ENCODE data around the gene POLR2I. TPM values are rescaled to one million over a fixed set of nuclear protein-coding genes. Genes with fewer than 3 reads are reported as not detected.

POLR2I gene
- total RNA-seq, 1 experiment from 2014 or later: 165 TPM

DNA sequence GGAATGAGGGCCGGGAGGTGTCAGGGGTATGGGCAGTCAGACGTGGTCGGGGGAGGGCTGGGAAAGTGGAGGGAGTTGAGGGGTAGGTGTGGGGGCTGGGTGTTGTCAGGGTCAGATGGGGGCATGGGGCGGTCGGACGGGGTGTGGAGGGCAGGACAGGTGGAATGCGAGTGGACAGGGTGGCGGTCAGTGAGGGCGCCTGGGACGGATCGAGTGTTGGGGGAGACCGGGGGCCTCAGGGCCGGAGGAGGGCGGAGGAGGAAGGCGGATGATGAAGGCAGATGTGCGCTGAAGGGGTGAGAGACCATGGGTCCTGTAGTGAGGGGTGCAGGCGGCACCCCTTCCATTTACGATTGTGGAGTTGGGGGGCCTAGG, 6.3 kb upstream of the POLR2I start:
- no peak for ATAC-seq

DNA sequence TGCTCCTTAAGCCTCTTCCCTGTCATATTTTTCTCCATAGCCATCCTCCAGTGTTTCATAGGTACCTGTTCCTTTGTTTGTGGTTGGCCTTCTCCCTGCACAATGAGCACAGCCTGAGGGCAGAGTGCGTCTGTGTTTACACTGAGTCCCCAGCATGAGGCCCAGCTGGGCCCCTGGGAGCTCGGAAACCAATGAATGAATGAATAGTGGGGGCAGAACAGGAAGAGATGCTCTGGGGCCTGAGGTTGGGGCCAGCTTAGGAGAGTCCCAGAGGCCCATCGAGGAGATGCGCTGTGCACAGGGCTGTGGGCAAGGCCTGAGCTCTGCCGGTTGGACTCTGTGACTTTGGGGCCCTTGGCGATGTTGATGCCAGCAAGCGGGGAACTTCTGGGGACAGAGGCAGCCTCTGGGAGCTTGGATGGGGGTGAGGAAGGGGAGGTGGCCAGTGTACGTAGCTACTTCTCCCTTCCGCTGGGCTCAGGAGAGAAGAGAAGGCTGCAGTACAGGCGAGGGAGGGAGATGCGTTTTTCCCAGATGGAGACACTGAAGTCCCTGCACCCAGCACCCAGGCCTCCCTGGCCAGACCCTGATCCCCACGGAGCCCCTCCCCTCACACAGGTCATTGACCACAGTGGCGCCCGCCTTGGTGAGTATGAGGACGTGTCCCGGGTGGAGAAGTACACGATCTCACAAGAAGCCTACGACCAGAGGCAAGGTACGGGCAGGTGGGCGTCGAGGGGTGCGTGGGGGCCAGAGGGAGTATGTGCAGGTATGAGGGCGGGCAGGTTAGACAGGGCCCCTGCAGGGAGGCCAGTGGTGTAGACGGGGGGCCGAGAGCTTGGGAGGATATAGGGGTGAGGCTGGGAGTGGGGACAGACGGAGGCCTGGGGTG, 5.7 kb upstream of the POLR2I start:
- H3K36me3 Mint-ChIP-seq: peaks cover 43% of the 10 kb centered on the region
- no peaks in the 10 kb centered on the region for H3K9me3 Mint-ChIP-seq
- DNase-seq (ENCODE audit: low spot score) (no peak), ATAC-seq (no peak)
- H3K4me3 Mint-ChIP-seq: 0 out of 2 replicates have a peak overlapping the region, but pooled peaks have one; percentile 18
- H3K4me1 Mint-ChIP-seq: peaks cover 18% of the 10 kb centered on the region
- no peaks in the 10 kb centered on the region for H3K27me3 Mint-ChIP-seq (ENCODE audit: low read depth)
- H3K27ac Mint-ChIP-seq: peak overlapping the region; percentile 42
- POLR2A ChIA-PET: interaction anchor here (0.5 kb wide), 1 partner anchor 188 kb away, joined by 3 read pairs; no protein-coding TSS in a partner anchor
- CTCF ChIA-PET: interaction anchor here (0.6 kb wide), 1 partner anchor 527 kb away, joined by 3 read pairs; no protein-coding TSS in a partner anchor
- TF ChIP-seq, protein P1, sequence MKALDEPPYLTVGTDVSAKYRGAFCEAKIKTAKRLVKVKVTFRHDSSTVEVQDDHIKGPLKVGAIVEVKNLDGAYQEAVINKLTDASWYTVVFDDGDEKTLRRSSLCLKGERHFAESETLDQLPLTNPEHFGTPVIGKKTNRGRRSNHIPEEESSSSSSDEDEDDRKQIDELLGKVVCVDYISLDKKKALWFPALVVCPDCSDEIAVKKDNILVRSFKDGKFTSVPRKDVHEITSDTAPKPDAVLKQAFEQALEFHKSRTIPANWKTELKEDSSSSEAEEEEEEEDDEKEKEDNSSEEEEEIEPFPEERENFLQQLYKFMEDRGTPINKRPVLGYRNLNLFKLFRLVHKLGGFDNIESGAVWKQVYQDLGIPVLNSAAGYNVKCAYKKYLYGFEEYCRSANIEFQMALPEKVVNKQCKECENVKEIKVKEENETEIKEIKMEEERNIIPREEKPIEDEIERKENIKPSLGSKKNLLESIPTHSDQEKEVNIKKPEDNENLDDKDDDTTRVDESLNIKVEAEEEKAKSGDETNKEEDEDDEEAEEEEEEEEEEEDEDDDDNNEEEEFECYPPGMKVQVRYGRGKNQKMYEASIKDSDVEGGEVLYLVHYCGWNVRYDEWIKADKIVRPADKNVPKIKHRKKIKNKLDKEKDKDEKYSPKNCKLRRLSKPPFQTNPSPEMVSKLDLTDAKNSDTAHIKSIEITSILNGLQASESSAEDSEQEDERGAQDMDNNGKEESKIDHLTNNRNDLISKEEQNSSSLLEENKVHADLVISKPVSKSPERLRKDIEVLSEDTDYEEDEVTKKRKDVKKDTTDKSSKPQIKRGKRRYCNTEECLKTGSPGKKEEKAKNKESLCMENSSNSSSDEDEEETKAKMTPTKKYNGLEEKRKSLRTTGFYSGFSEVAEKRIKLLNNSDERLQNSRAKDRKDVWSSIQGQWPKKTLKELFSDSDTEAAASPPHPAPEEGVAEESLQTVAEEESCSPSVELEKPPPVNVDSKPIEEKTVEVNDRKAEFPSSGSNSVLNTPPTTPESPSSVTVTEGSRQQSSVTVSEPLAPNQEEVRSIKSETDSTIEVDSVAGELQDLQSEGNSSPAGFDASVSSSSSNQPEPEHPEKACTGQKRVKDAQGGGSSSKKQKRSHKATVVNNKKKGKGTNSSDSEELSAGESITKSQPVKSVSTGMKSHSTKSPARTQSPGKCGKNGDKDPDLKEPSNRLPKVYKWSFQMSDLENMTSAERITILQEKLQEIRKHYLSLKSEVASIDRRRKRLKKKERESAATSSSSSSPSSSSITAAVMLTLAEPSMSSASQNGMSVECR (CRISPR knock-in tag; IDR thresholded peaks at IDR 0.05; ENCODE audit: borderline replicate concordance): no peak
- TF ChIP-seq HMGA2 (CRISPR knock-in tag; IDR thresholded peaks at IDR 0.05) (no peak), ELF4 (CRISPR knock-in tag; IDR thresholded peaks at IDR 0.05; ENCODE audit: low read depth) (no peak), GRHL2 (CRISPR knock-in tag; IDR thresholded peaks at IDR 0.05; ENCODE audit: insufficient replicate concordance, severe bottlenecking) (no peak), GABPB1 (CRISPR knock-in tag; IDR thresholded peaks at IDR 0.05) (peak; percentile 37), SP1 (CRISPR knock-in tag; conservative IDR thresholded peaks at IDR 0.05) (no peak), ZNF423 (CRISPR knock-in tag; IDR thresholded peaks at IDR 0.05) (0 out of 2 replicates have a peak, but pooled peaks have one; percentile 29), SMAD3 (CRISPR knock-in tag; IDR thresholded peaks at IDR 0.05; ENCODE audit: borderline replicate concordance) (no peak), RORB (CRISPR knock-in tag; IDR thresholded peaks at IDR 0.05) (no peak), JUN (CRISPR knock-in tag; IDR thresholded peaks at IDR 0.05) (no peak), SOX15 (CRISPR knock-in tag; IDR thresholded peaks at IDR 0.05) (no peak), RELA (CRISPR knock-in tag; IDR thresholded peaks at IDR 0.05; ENCODE audit: borderline replicate concordance) (no peak)
- TF ChIP-seq, protein P2, sequence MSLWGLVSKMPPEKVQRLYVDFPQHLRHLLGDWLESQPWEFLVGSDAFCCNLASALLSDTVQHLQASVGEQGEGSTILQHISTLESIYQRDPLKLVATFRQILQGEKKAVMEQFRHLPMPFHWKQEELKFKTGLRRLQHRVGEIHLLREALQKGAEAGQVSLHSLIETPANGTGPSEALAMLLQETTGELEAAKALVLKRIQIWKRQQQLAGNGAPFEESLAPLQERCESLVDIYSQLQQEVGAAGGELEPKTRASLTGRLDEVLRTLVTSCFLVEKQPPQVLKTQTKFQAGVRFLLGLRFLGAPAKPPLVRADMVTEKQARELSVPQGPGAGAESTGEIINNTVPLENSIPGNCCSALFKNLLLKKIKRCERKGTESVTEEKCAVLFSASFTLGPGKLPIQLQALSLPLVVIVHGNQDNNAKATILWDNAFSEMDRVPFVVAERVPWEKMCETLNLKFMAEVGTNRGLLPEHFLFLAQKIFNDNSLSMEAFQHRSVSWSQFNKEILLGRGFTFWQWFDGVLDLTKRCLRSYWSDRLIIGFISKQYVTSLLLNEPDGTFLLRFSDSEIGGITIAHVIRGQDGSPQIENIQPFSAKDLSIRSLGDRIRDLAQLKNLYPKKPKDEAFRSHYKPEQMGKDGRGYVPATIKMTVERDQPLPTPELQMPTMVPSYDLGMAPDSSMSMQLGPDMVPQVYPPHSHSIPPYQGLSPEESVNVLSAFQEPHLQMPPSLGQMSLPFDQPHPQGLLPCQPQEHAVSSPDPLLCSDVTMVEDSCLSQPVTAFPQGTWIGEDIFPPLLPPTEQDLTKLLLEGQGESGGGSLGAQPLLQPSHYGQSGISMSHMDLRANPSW (CRISPR knock-in tag; conservative IDR thresholded peaks at IDR 0.05; ENCODE audit: low read depth): no peak
- TF ChIP-seq, protein P3, sequence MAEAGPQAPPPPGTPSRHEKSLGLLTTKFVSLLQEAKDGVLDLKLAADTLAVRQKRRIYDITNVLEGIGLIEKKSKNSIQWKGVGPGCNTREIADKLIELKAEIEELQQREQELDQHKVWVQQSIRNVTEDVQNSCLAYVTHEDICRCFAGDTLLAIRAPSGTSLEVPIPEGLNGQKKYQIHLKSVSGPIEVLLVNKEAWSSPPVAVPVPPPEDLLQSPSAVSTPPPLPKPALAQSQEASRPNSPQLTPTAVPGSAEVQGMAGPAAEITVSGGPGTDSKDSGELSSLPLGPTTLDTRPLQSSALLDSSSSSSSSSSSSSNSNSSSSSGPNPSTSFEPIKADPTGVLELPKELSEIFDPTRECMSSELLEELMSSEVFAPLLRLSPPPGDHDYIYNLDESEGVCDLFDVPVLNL (CRISPR knock-in tag; IDR thresholded peaks at IDR 0.05; ENCODE audit: borderline replicate concordance, low read depth): no peak
- TF ChIP-seq, protein P4, sequence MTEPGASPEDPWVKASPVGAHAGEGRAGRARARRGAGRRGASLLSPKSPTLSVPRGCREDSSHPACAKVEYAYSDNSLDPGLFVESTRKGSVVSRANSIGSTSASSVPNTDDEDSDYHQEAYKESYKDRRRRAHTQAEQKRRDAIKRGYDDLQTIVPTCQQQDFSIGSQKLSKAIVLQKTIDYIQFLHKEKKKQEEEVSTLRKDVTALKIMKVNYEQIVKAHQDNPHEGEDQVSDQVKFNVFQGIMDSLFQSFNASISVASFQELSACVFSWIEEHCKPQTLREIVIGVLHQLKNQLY (CRISPR knock-in tag; IDR thresholded peaks at IDR 0.05): no peak

More for the DNA sequence above, 6.3 kb upstream of the POLR2I start:
- Mint-ChIP-seq H3K4me1 (peaks cover 16% of the 10 kb centered on the region), H3K27me3 (ENCODE audit: low read depth) (no peaks in the 10 kb centered on the region), H3K4me3 (no peak overlapping the region), H3K9me3 (no peaks in the 10 kb centered on the region), H3K36me3 (peaks cover 50% of the 10 kb centered on the region), H3K27ac (no peak overlapping the region)
- CTCF ChIA-PET: no interaction called here
- POLR2A ChIA-PET: no interaction called here
- no peak for DNase-seq (ENCODE audit: low spot score)
- TF ChIP-seq OVOL2 (CRISPR knock-in tag; IDR thresholded peaks at IDR 0.05; ENCODE audit: borderline replicate concordance) (no peak), PRRX2 (CRISPR knock-in tag; IDR thresholded peaks at IDR 0.05) (no peak), TEAD1 (CRISPR knock-in tag; IDR thresholded peaks at IDR 0.05) (no peak), KAT7 (CRISPR knock-in tag; IDR thresholded peaks at IDR 0.05; ENCODE audit: borderline replicate concordance) (no peak), ZNF671 (CRISPR knock-in tag; IDR thresholded peaks at IDR 0.05) (no peak), MYBL2 (CRISPR knock-in tag; IDR thresholded peaks at IDR 0.05) (no peak), ZBTB21 (CRISPR knock-in tag; IDR thresholded peaks at IDR 0.05; ENCODE audit: borderline replicate concordance) (no peak), CREB1 (CRISPR knock-in tag; IDR thresholded peaks at IDR 0.05) (no peak), ZNF219 (CRISPR knock-in tag; IDR thresholded peaks at IDR 0.05; ENCODE audit: borderline replicate concordance) (no peak)
- TF ChIP-seq, protein P5, sequence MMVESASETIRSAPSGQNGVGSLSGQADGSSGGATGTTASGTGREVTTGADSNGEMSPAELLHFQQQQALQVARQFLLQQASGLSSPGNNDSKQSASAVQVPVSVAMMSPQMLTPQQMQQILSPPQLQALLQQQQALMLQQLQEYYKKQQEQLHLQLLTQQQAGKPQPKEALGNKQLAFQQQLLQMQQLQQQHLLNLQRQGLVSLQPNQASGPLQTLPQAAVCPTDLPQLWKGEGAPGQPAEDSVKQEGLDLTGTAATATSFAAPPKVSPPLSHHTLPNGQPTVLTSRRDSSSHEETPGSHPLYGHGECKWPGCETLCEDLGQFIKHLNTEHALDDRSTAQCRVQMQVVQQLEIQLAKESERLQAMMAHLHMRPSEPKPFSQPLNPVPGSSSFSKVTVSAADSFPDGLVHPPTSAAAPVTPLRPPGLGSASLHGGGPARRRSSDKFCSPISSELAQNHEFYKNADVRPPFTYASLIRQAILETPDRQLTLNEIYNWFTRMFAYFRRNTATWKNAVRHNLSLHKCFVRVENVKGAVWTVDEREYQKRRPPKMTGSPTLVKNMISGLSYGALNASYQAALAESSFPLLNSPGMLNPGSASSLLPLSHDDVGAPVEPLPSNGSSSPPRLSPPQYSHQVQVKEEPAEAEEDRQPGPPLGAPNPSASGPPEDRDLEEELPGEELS (CRISPR knock-in tag; IDR thresholded peaks at IDR 0.05): no peak
- TF ChIP-seq, protein P6, sequence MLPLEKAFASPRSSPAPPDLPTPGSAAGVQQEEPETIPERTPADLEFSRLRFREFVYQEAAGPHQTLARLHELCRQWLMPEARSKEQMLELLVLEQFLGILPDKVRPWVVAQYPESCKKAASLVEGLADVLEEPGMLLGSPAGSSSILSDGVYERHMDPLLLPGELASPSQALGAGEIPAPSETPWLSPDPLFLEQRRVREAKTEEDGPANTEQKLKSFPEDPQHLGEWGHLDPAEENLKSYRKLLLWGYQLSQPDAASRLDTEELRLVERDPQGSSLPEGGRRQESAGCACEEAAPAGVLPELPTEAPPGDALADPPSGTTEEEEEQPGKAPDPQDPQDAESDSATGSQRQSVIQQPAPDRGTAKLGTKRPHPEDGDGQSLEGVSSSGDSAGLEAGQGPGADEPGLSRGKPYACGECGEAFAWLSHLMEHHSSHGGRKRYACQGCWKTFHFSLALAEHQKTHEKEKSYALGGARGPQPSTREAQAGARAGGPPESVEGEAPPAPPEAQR (CRISPR knock-in tag; IDR thresholded peaks at IDR 0.05): no peak

All from WTC11 (cell line).